Body of pancreas (tissue), 4 donors: ENCODE data around the gene PEPD.

Source experiments
- CTCF ChIP-seq, 7 experiments: fragments of 450-650 bp in 4 of 7; fragments of 200-600 bp in 3 of 7; sonication (generic) in 3 of 7; IDR thresholded peaks; one replicate each; pipeline ENCODE4 v1.5.1; 2016 to 2019; ENCODE audit warnings: antibody characterized with exemption in 7 of 7
- POLR2A ChIP-seq, 3 donors: fragments of 450-650 bp; IDR thresholded peaks; one replicate each; pipeline ENCODE4 v1.6.1; 2016; ENCODE audit warnings: antibody characterized with exemption in 3 of 3, mild to moderate bottlenecking in 2 of 3

- TF ChIP-seq CTCF (IDR thresholded peaks at IDR 0.05) (no peak), POLR2A (IDR thresholded peaks at IDR 0.05) (no peak)
Measured at GRCh38 chr19:33444562-33445441, 76.8 kb downstream of the PEPD start.
